Left renal cortex interstitium (tissue), 4 donors: ENCODE measurements around the gene KIAA0825. TPM values are rescaled to one million over a fixed set of nuclear protein-coding genes. Genes with fewer than 3 reads are reported as not detected.

Source experiments
- DNase-seq, 4 donors: peaks; one replicate each; pipeline ENCODE4 v3.0.0-alpha.2; 2013; ENCODE audit warnings: low read depth in 4 of 4, low spot score in 2 of 4, missing footprints in 1 of 4
- polyA plus RNA-seq, 4 donors: library from polyadenylated mRNA; unstranded; fragments of 120-200 nt; gene quantifications; one replicate each; pipeline ENCODE4 v1.2.1, GENCODE V29; 2013; ENCODE audit not compliant: insufficient read length in 4 of 4

Gene KIAA0825
- polyA plus RNA-seq, 4 donors, result 4.3 to 5.2 (median 4.3) TPM

- no peak for DNase-seq
Measured at GRCh38 chr5:94329115-94329514, 289.3 kb downstream of the KIAA0825 start.

DNA sequence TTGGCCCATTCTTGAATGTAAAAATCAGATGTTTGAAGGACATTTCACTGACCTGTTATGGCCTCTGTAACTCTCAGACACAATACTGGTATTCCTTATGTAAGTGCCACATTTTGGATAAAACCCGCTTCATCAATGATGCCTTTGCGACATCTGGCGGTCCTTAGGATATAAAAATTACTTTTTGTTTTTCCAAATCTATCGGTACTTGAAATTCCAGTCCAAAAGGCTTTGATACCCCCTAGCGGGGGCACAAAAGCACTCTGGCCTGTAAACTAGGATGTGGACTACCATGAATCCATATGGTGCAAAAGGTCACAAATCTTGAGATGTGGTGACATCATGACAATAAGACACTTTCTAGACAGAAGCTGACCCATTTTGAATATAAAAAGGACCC, 291.8 kb downstream of the KIAA0825 start:
- no peak for DNase-seq

DNA sequence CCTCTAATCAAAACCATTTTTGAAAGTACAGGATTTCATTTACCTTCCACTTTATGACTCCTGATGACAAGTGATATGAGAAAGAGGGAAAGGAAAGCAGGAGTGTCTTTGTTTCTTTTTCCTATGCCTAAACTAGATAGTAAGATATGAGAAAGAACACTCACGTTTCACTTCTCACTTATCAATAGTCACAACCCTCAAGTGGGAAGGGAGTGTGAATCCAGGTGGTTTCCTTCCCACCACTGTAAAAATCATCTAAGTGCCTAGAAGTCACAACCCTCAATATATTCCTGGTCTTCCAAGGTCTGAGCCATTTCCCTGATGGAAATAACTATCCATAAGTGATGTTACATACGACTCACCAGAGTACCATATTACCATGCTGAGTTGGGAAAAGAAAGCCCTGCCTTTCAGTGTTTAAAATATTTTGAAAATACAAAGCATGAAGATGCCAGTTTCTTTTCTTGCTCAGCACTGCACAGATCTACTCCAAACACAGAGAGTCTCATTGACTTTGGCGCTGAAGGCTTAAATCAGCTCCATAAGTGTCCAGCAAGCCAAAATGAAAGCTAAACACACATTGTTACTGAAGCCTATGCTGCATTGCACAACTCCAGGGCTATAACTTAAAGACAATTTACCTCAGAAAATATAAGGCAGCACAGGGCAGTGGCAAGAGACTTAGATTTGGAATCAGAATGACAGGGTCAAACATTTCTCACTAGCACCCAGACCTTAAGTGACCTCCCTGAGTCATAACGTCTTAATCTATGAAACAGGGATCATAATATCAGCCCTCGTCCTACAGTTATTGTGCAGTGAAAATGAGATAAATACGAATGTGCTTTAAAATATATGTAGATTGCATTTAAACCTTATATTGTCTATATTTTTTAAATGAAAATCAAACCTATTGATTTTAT, 301.2 kb downstream of the KIAA0825 start:
- no peak for DNase-seq

DNA sequence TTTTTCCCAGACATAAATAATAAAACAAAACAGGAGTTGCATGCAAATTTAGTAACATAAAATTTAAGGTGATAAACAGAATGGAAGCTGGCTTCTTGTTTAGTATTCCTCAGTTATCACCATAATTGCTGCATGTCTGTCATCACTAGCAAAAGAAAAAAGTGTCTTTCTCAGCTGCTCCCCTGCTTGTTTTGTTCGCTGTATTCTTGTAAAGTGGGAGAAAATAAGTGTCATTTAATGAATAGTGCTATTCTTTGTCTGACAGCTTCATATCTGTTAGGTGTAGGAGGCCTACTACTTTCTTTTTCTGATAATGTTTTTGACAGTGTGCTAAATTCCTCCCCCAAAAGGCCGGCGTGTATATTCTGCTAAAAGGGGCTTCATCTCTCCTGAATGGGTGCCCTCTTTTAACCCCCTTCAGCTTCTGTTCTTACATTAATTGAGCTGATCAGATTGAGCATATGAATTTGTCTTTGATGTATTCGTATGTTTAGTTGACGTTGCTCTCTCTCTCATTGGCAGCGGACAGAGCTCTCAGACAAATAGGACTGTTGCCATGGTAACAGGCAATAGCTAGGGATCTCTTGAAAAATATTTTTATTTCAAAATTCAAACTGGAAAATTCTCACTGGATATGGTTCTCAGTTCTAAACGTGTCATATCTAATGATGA, 303.8 kb downstream of the KIAA0825 start:
- DNase-seq, result no peak

GRCh38 chr5:94313696-94314095, 304.7 kb downstream of the KIAA0825 start:
- no peak for DNase-seq

- DNase-seq, result no peak
Measured at GRCh38 chr5:94313188-94313587, 305.2 kb downstream of the KIAA0825 start.

DNA sequence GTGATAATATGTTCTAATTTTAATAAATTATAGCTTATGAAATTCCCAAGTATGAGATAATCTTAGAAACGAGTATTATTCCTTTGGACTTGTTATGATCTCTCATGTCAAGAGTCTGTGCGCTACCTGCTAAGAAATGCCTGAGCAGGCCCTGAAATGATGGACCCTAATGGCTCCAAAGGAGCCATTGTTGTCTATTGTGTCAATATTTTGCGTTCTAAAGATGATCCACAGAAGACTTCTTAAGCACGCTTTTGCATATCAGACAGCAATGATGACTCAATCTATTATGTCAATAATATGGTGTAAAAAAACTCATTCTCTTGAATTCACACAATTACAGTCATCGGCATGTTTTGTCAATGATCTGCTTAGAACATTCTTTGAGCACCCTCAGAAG, 306.1 kb downstream of the KIAA0825 start:
- DNase-seq, result no peak

DNA sequence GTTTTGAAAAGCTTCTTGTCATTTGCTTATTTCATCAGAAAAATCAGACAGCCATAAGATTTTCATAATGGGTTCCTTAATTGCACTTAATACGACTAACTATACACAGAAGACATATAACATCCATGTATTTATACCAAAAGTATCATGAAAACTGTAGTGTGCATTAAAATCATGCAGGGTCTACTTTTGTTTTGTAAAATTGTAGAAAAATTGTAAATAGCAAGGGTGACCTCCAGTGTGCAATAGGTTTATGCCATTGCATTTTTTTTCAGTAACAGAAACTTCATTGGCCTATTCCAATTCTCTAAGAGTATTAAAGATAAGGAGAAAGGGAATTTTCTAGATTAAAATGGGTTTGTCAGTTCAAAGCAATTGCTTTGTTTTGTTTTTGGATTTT, 307.6 kb downstream of the KIAA0825 start:
- no peak for DNase-seq

DNA sequence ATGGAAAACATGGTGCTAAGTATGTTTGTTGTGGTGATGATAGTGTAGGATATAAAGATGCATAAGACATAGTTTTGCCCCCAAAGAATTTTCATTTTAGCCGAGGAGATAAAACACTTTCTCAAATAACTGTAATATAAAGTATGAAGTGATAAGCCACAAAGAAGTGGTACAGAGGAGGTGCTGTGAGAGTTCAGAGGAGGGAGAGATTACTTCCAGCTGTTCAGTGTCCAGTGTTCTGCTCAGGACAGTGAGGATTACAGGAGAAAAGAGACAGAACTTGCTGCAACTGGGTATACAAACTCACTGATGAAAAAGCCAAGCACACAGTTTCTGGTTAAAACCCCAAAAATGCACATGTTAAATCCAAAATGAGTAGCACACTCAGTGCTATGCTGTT, 309.3 kb downstream of the KIAA0825 start:
- DNase-seq, result no peak

GRCh38 chr5:94308442-94308841, 310.0 kb downstream of the KIAA0825 start:
- DNase-seq, result no peak

- no peak for DNase-seq
Measured at GRCh38 chr5:94304146-94304545, 314.3 kb downstream of the KIAA0825 start.

GRCh38 chr5:94288937-94289336, 329.5 kb downstream of the KIAA0825 start:
- DNase-seq, result no peak

GRCh38 chr5:94285984-94286383, 332.4 kb downstream of the KIAA0825 start:
- no peak for DNase-seq

GRCh38 chr5:94283093-94283492, 335.3 kb downstream of the KIAA0825 start:
- DNase-seq, result no peak

GRCh38 chr5:94281236-94281801, 337.1 kb downstream of the KIAA0825 start:
- no peak for DNase-seq

GRCh38 chr5:94276751-94277150, 341.7 kb downstream of the KIAA0825 start:
- DNase-seq, result no peak

DNA sequence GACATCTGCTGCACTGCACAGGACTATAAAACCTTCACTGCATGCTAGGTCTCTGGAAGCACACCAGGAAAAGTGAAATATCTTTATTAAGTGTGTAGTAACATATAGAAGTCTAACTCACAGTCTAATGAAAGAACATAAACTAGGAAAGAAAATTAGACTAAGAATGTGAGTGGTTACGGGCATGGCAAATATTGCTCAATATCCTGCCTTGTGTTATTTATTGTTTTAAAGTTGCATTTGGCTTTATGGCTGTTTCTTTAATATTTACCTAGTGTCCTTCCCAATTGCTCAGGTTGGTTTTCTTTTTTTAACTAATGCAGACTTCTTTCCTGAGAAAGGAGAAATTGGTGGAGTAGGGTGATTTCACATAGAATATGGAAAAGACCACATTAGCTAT, 342.4 kb downstream of the KIAA0825 start:
- DNase-seq, result no peak

- DNase-seq, result no peak
Measured at GRCh38 chr5:94274707-94275106, 343.7 kb downstream of the KIAA0825 start.

- no peak for DNase-seq
Measured at GRCh38 chr5:94268226-94268625, 350.2 kb downstream of the KIAA0825 start.

DNA sequence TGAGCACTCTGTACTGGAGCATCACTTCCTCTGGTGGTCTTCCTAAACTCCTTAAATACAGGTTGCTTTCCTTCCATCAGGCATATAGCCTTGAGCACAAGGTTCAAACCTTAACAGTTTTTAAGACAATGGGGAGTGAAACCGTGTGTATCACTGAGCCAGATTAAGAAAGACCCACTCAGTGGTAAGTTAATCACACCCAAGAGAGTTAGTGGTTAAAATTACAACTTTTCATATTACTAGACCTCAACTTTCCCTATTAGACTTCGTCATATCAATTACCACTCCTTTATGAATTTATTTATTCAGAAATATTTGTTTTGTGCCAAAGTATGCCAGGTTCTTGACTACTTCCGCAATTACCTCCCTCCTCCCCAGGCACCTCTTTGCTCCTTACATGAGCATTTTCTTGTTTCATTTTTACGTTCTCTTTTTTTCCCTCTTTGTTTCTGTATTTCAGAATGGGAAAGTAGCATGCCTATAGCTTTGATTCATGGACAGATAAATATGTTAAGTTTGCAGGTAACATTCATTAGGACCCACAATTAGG, 351.0 kb downstream of the KIAA0825 start:
- DNase-seq, result no peak

DNA sequence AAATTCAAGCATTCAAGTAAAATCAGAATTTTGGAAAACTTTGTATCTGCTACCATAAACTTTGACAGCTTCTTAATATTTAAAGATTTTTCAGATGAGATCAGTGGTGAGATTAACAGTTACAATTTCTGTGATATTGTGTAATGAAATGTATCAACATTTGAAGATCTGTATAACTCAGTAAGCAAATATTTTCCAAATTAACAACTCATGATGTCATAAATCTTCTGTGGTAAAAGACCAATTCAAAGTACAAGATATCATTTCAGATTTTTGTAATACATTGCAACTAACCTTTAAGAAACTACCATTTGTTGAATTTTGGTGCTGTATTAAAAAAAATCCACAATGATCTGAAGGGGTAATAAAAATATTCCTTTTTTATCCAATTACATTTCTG, 352.2 kb downstream of the KIAA0825 start:
- no peak for DNase-seq
